IgD-negative memory B cell (primary cell): Measurements from ENCODE around the gene ALDH3A2. TPM values are rescaled to one million over a fixed set of nuclear protein-coding genes. Genes with fewer than 3 reads are reported as not detected.

Source experiments
- H3K27ac Mint-ChIP-seq, 3 donors: one replicate each; pipeline ENCODE4 v1.8.0; 2020 to 2022; ENCODE audit warnings: mild to moderate bottlenecking in 3 of 3, mixed read lengths in 3 of 3, moderate library complexity in 1 of 3
- H3K27me3 Mint-ChIP-seq: one replicate; pipeline ENCODE4 v1.8.0; 2021; ENCODE audit warnings: mixed read lengths
- H3K36me3 Mint-ChIP-seq: one replicate; pipeline ENCODE4 v1.8.0; 2020; ENCODE audit warnings: mild to moderate bottlenecking, mixed read lengths
- H3K4me1 Mint-ChIP-seq, 3 donors: one replicate each; pipeline ENCODE4 v1.8.0; 2020 to 2022; ENCODE audit warnings: mixed read lengths in 3 of 3, mild to moderate bottlenecking in 1 of 3
- H3K4me3 Mint-ChIP-seq, 4 donors: one replicate each; pipeline ENCODE4 v1.8.0; 2020 to 2022; ENCODE audit warnings: mild to moderate bottlenecking in 4 of 4, mixed read lengths in 4 of 4, moderate library complexity in 3 of 4
- H3K9me3 Mint-ChIP-seq, 3 donors: one replicate each; pipeline ENCODE4 v1.8.0; 2020 to 2021; ENCODE audit warnings: mixed read lengths in 3 of 3, mild to moderate bottlenecking in 1 of 3
- polyA plus RNA-seq: library from polyadenylated mRNA; unstranded; fragments of 300-500 nt; fragmentation: Illumina TruSeq; gene quantifications from one replicate; pipeline ENCODE4 v1.2.3, GENCODE V29; 2021

ALDH3A2 gene
- 21.8 TPM for polyA plus RNA-seq

GRCh38 chr17:19648475-19649273, at the start of gene ALDH3A2:
ALDH3A2 (plus strand) TSS chr17:19648751; CDS start chr17:19648972, 221 bp downstream.
- Mint-ChIP-seq H3K27me3 (no peaks in the 10 kb centered on the region), H3K36me3 (peaks cover 2% of the 10 kb centered on the region), H3K4me1 (peaks cover 21 to 27% (median 21%) of the 10 kb centered on the region in 3 donors), H3K4me3 (peak within 1 kb of the TSS; percentile 89 to 99 (median 96)), H3K27ac (peak within 1 kb of the TSS; percentile 79 to 89 (median 86)), H3K9me3 (no peaks in the 10 kb centered on the region)

DNA sequence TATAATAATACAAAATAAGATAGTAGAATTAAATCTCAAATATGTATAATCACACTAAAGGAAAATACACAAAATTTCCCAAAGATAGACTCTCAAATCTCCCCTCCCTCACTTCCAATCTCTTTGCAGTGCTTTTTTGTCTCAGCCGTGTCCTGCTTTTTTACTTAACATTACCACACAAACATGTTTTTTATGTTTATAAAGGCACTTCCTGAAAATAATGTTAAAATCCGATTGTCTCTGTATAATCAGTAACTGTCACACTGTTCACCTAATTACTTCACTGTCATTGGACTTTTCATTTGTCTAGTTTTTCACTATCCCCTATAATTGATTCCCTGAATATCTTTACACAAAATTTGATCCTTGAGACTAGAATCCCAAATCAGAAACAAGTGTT, 38.2 kb upstream of the ALDH3A2 start:
- Mint-ChIP-seq H3K9me3 (peaks cover 0 to under 1% (median 0%) of the 10 kb centered on the region in 3 donors), H3K4me3 (no peak overlapping the region), H3K27ac (no peak overlapping the region), H3K4me1 (peaks cover 0 to 4% (median 2%) of the 10 kb centered on the region in 3 donors), H3K27me3 (peaks cover 4% of the 10 kb centered on the region), H3K36me3 (peaks cover 2% of the 10 kb centered on the region)

DNA sequence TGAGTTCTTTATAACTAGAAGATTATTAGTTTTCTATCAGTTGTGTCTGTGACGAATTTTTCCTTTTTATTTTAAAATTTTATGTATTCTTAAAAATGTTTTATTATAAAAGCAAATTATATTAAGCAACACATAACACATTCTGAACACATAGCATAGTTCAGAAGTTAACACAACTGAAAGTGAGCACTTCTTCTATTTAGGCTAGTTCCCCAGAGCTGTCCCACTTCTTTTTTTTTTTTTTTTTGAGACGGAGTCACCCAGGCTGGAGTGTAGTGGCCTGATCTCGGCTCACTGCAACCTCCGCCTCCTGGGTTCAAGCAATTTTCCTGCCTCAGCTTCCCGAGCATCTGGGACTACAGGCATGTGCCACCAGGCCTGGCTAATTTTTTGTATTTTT, 37.7 kb upstream of the ALDH3A2 start:
- Mint-ChIP-seq H3K27me3 (peaks cover 4% of the 10 kb centered on the region), H3K4me1 (peaks cover 0 to 4% (median 2%) of the 10 kb centered on the region in 3 donors), H3K9me3 (peaks cover 0 to 1% (median 0%) of the 10 kb centered on the region in 3 donors), H3K4me3 (no peak overlapping the region), H3K27ac (no peak overlapping the region), H3K36me3 (peaks cover 2% of the 10 kb centered on the region)

GRCh38 chr17:19613979-19614378, 34.6 kb upstream of the ALDH3A2 start:
- H3K27ac Mint-ChIP-seq, result no peak overlapping the region
- H3K9me3 Mint-ChIP-seq, result peaks cover 7 to 19% (median 8%) of the 10 kb centered on the region in 3 donors
- peaks cover 0 to 4% (median 0%) of the 10 kb centered on the region in 3 donors for H3K4me1 Mint-ChIP-seq
- peaks cover 6% of the 10 kb centered on the region for H3K27me3 Mint-ChIP-seq
- H3K36me3 Mint-ChIP-seq, result peaks cover 6% of the 10 kb centered on the region
- H3K4me3 Mint-ChIP-seq, result no peak overlapping the region

GRCh38 chr17:19614900-19615299, 33.7 kb upstream of the ALDH3A2 start:
- Mint-ChIP-seq H3K27ac (no peak overlapping the region), H3K27me3 (peaks cover 6% of the 10 kb centered on the region), H3K36me3 (peaks cover 8% of the 10 kb centered on the region), H3K4me3 (no peak overlapping the region), H3K9me3 (peaks cover 11 to 28% (median 17%) of the 10 kb centered on the region in 3 donors), H3K4me1 (peaks cover 0 to 4% (median 0%) of the 10 kb centered on the region in 3 donors)

- Mint-ChIP-seq H3K27me3 (peaks cover 2% of the 10 kb centered on the region), H3K4me1 (peaks cover 0 to 4% (median 0%) of the 10 kb centered on the region in 3 donors), H3K36me3 (peaks cover 8% of the 10 kb centered on the region), H3K9me3 (peaks cover 12 to 34% (median 22%) of the 10 kb centered on the region in 3 donors), H3K4me3 (no peak overlapping the region), H3K27ac (no peak overlapping the region)
Measured at GRCh38 chr17:19618015-19618414, 30.5 kb upstream of the ALDH3A2 start.

GRCh38 chr17:19619705-19620325, 28.7 kb upstream of the ALDH3A2 start:
- H3K9me3 Mint-ChIP-seq, result peaks cover 12 to 34% (median 22%) of the 10 kb centered on the region in 3 donors
- no peaks in the 10 kb centered on the region for H3K4me1 Mint-ChIP-seq
- peaks cover 8% of the 10 kb centered on the region for H3K36me3 Mint-ChIP-seq
- peak overlapping the region in 1 of 4 donors; percentile 82 for H3K4me3 Mint-ChIP-seq
- H3K27ac Mint-ChIP-seq, result no peak overlapping the region
- H3K27me3 Mint-ChIP-seq, result peaks cover 2% of the 10 kb centered on the region

DNA sequence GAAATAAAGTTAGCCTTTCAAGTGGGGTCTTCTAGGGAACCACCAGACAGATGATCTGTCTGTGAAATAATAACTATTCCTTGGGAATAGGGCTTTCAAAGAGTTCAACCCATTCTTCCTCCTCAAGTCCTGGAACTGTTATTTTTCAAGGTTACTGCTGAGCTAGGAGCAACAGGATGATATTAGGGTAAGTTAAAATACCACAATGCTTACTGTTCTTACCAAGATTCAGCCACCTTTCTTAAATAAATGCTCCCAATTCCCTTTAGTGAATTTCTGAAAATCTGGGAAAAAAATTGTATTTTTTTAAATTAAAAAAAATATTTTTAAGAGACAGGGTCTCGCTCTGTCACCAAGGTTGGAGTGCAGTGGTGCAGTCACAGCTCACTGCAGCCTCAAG, 26.9 kb upstream of the ALDH3A2 start:
- Mint-ChIP-seq H3K9me3 (peaks cover 12 to 34% (median 21%) of the 10 kb centered on the region in 3 donors), H3K27me3 (peaks cover 4% of the 10 kb centered on the region), H3K4me3 (no peak overlapping the region)

DNA sequence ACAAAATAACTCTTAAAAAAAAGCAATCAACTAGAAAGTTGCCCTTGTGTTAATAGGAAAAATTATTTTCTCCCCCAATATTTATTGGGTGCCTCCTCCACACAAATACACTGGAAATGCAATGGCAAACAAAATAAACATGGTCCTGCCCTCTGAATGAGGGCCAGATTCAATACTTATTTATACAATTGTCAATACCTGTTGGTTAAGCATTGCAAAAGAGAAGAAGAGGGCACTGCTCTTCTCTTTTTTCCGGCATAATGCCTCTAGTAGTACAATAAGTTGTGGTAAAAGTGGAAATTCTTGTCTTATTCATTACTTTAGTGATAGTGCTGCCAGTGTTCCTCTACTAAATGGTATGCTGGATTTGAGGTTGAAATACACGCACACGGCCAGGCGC, 22.5 kb upstream of the ALDH3A2 start:
- no peaks in the 10 kb centered on the region for H3K4me1 Mint-ChIP-seq

More for the DNA sequence above, 26.9 kb upstream of the ALDH3A2 start:
- no peak overlapping the region for H3K27ac Mint-ChIP-seq
- H3K4me1 Mint-ChIP-seq, result no peaks in the 10 kb centered on the region
- peaks cover 8% of the 10 kb centered on the region for H3K36me3 Mint-ChIP-seq

GRCh38 chr17:19629449-19629848, 19.1 kb upstream of the ALDH3A2 start:
- Mint-ChIP-seq H3K4me1 (no peaks in the 10 kb centered on the region), H3K9me3 (no peaks in the 10 kb centered on the region), H3K27ac (no peak overlapping the region), H3K4me3 (no peak overlapping the region), H3K36me3 (peaks cover 2% of the 10 kb centered on the region), H3K27me3 (peaks cover 8% of the 10 kb centered on the region)

More for the DNA sequence above, 22.5 kb upstream of the ALDH3A2 start:
- H3K27me3 Mint-ChIP-seq, result peaks cover 5% of the 10 kb centered on the region
- H3K4me3 Mint-ChIP-seq, result no peak overlapping the region
- peaks cover 0 to 4% (median 3%) of the 10 kb centered on the region in 3 donors for H3K9me3 Mint-ChIP-seq
- no peak overlapping the region for H3K27ac Mint-ChIP-seq
- no peaks in the 10 kb centered on the region for H3K36me3 Mint-ChIP-seq

- no peak overlapping the region for H3K27ac Mint-ChIP-seq
- no peak overlapping the region for H3K4me3 Mint-ChIP-seq
- H3K9me3 Mint-ChIP-seq, result no peaks in the 10 kb centered on the region
- H3K4me1 Mint-ChIP-seq, result no peaks in the 10 kb centered on the region
- peaks cover 2% of the 10 kb centered on the region for H3K36me3 Mint-ChIP-seq
- H3K27me3 Mint-ChIP-seq, result peaks cover 9% of the 10 kb centered on the region
Measured at GRCh38 chr17:19630035-19630434, 18.5 kb upstream of the ALDH3A2 start.

DNA sequence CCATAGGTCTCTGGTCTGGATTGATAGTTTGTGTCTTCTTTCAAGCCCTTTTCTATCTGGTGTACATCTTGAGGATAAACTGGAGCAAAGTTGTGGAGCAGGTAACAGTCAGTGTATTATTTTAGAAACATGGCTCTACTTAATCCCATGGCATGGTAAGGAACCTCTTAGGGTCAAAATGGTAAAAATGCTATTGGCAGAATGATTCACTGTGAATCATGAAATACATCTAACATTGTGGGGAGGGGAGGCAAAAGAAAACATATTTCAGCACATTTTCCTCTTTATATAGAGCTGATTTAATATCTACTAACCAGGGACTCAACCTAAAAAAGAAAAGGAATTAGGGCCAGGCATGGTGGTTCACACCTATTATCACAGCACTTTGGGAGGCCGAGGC, 17.9 kb upstream of the ALDH3A2 start:
- Mint-ChIP-seq H3K4me3 (no peak overlapping the region), H3K27ac (no peak overlapping the region), H3K9me3 (no peaks in the 10 kb centered on the region), H3K27me3 (peaks cover 9% of the 10 kb centered on the region), H3K4me1 (no peaks in the 10 kb centered on the region), H3K36me3 (peaks cover 2% of the 10 kb centered on the region)

GRCh38 chr17:19631905-19632304, 16.6 kb upstream of the ALDH3A2 start:
- peaks cover 8% of the 10 kb centered on the region for H3K27me3 Mint-ChIP-seq
- H3K9me3 Mint-ChIP-seq, result no peaks in the 10 kb centered on the region

DNA sequence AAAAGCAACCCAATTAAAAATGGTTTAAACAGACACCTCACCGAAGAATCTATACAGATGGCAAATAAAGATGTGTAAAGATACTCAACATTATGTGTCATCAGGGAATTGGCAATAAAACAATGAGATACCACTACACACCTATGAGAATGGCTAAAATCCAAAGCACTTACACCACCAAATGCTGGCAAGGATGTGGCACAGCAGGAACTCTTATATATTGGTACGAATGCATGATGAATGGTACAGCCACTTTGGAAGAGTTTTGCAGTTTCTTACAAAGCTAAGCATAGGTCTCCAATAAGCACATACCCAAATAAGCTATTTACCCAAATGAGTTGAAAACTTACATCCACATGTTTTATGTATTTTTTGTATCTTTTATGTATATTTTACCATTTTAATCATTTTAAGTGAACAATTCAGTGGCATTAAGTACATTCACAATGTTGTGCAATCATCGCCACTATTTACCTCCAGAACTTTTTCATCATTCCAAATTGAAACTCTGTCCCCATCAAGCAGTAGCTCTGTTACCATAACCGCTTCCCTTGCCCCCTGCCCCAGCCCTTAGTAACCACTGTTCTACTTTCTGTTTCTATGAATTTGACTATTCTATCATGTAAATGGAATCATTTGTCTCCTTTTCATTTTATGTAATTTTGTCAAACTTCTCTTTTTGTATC, 6.7 kb upstream of the ALDH3A2 start:
- H3K27ac Mint-ChIP-seq, result peak overlapping the region in 1 of 3 donors; percentile 3
- no peak overlapping the region for H3K4me3 Mint-ChIP-seq
- H3K27me3 Mint-ChIP-seq, result peaks cover 2% of the 10 kb centered on the region
- peaks cover 2 to 6% (median 4%) of the 10 kb centered on the region in 3 donors for H3K4me1 Mint-ChIP-seq
- no peaks in the 10 kb centered on the region for H3K36me3 Mint-ChIP-seq
- H3K9me3 Mint-ChIP-seq, result peaks cover 0 to 8% (median 0%) of the 10 kb centered on the region in 3 donors

More at GRCh38 chr17:19631905-19632304, 16.6 kb upstream of the ALDH3A2 start:
- H3K4me3 Mint-ChIP-seq, result no peak overlapping the region
- peaks cover 2% of the 10 kb centered on the region for H3K36me3 Mint-ChIP-seq
- no peaks in the 10 kb centered on the region for H3K4me1 Mint-ChIP-seq
- no peak overlapping the region for H3K27ac Mint-ChIP-seq
